H9 (cell line): Measurements from ENCODE around the gene WDR81. TPM values are rescaled to one million over a fixed set of nuclear protein-coding genes. Genes with fewer than 3 reads are reported as not detected.

Source experiments
- DNase-seq: peaks from one replicate; pipeline ENCODE4 v3.0.0-alpha.2; 2017
- H2AFZ ChIP-seq: one replicate; pipeline ENCODE4 v1.6.1; 2013; ENCODE audit warnings: mild to moderate bottlenecking, low read length, control low read depth, moderate library complexity
- H2AK5ac ChIP-seq: 2 replicates; pipeline ENCODE4 v1.6.1; 2013; ENCODE audit warnings: low read length, control low read depth, mixed read lengths; ENCODE audit not compliant: insufficient read length
- H2BK120ac ChIP-seq: one replicate; pipeline ENCODE4 v1.6.1; 2013; ENCODE audit warnings: low read depth, mild to moderate bottlenecking, low read length, control low read depth, inconsistent platforms; ENCODE audit not compliant: poor library complexity, severe bottlenecking
- H2BK12ac ChIP-seq: 2 replicates; pipeline ENCODE4 v1.6.1; 2013; ENCODE audit warnings: low read length, control low read depth, mixed read lengths, low read depth; ENCODE audit not compliant: insufficient read length
- H2BK15ac ChIP-seq: 2 replicates; pipeline ENCODE4 v1.6.1; 2013; ENCODE audit warnings: low read depth, low read length, control low read depth
- H2BK20ac ChIP-seq: one replicate; pipeline ENCODE4 v1.6.1; 2013; ENCODE audit warnings: low read depth, mild to moderate bottlenecking, low read length, control low read depth, inconsistent platforms; ENCODE audit not compliant: poor library complexity, severe bottlenecking
- H2BK5ac ChIP-seq: 2 replicates; pipeline ENCODE4 v1.6.1; 2013; ENCODE audit warnings: low read length, control low read depth, mixed read lengths; ENCODE audit not compliant: insufficient read length
- H3K14ac ChIP-seq: 2 replicates; pipeline ENCODE4 v1.6.1; 2013; ENCODE audit warnings: low read length, control low read depth; ENCODE audit not compliant: insufficient read depth
- H3K18ac ChIP-seq: 2 replicates; pipeline ENCODE4 v1.6.1; 2013; ENCODE audit warnings: low read depth, mild to moderate bottlenecking, mixed read lengths, low read length, control low read depth; ENCODE audit not compliant: insufficient read length
- H3K23ac ChIP-seq: 2 replicates; pipeline ENCODE4 v1.6.1; 2013; ENCODE audit warnings: low read length, control low read depth, mixed read lengths, low read depth; ENCODE audit not compliant: insufficient read length
- H3K23me2 ChIP-seq: 2 replicates; pipeline ENCODE4 v1.6.1; 2013; ENCODE audit warnings: low read depth, mild to moderate bottlenecking, mixed read lengths, low read length, control low read depth; ENCODE audit not compliant: insufficient read length, poor library complexity, severe bottlenecking
- H3K27ac ChIP-seq: 2 replicates; pipeline ENCODE4 v1.5.1; 2013; ENCODE audit warnings: low read length, control low read depth, mixed read lengths, low read depth; ENCODE audit not compliant: insufficient read length
- H3K27me3 ChIP-seq: 2 replicates; pipeline ENCODE4 v1.6.1; 2013; ENCODE audit warnings: low read length, control low read depth, inconsistent platforms; ENCODE audit not compliant: insufficient read depth
- H3K4ac ChIP-seq: 2 replicates; pipeline ENCODE4 v1.6.1; 2013; ENCODE audit warnings: low read depth, mild to moderate bottlenecking, control low read depth, inconsistent platforms, low read length, moderate library complexity
- H3K4me1 ChIP-seq: 2 replicates; pipeline ENCODE4 v1.6.1; 2013; ENCODE audit warnings: low read length, control low read depth, inconsistent platforms; ENCODE audit not compliant: insufficient read depth
- H3K4me2 ChIP-seq: 2 replicates; pipeline ENCODE4 v1.6.1; 2013; ENCODE audit warnings: low read length, control low read depth, mixed read lengths; ENCODE audit not compliant: insufficient read length, insufficient read depth
- H3K56ac ChIP-seq: 2 replicates; pipeline ENCODE4 v1.6.1; 2013; ENCODE audit warnings: low read depth, mild to moderate bottlenecking, mixed read lengths, low read length, control low read depth; ENCODE audit not compliant: insufficient read length
- H3K79me1 ChIP-seq: 2 replicates; pipeline ENCODE4 v1.6.1; 2013; ENCODE audit warnings: low read depth, mild to moderate bottlenecking, moderate library complexity, low read length, control low read depth, inconsistent platforms; ENCODE audit not compliant: insufficient read depth, poor library complexity, severe bottlenecking
- H3K79me2 ChIP-seq: 2 replicates; pipeline ENCODE4 v1.6.1; 2013; ENCODE audit warnings: low read length, control low read depth, inconsistent platforms; ENCODE audit not compliant: insufficient read depth
- H3K9ac ChIP-seq: 2 replicates; pipeline ENCODE4 v1.6.1; 2013; ENCODE audit warnings: low read length, control low read depth, mixed read lengths; ENCODE audit not compliant: insufficient read length; ENCODE audit errors: extremely low read depth
- H3K9me3 ChIP-seq: one replicate; pipeline ENCODE4 v1.6.1; 2013; ENCODE audit warnings: low read depth, low read length, inconsistent platforms; ENCODE audit not compliant: control insufficient read depth
- H3T11ph ChIP-seq: one replicate; pipeline ENCODE4 v1.6.1; 2013; ENCODE audit warnings: mild to moderate bottlenecking, low read length, control low read depth, inconsistent platforms
- H4K20me1 ChIP-seq: one replicate; pipeline ENCODE4 v1.6.1; 2013; ENCODE audit not compliant: control insufficient read depth, insufficient read length, insufficient read depth
- H4K5ac ChIP-seq: 2 replicates; pipeline ENCODE4 v1.6.1; 2013; ENCODE audit warnings: low read depth, mild to moderate bottlenecking, mixed read lengths, low read length, control low read depth; ENCODE audit not compliant: insufficient read length
- H4K8ac ChIP-seq: replicated peaks from 2 replicates; pipeline ENCODE4 v1.6.1; 2013; ENCODE audit warnings: low read length, control low read depth, mixed read lengths, low read depth; ENCODE audit not compliant: insufficient read length
- H4K91ac ChIP-seq: 2 replicates; pipeline ENCODE4 v1.6.1; 2013; ENCODE audit warnings: low read depth, mild to moderate bottlenecking, moderate library complexity, mixed read lengths, low read length, control low read depth; ENCODE audit not compliant: insufficient read length
- H3K27ac Mint-ChIP-seq, 3 experiments: 2 replicates in 2 of 3; 3 replicates in 1 of 3; pipeline ENCODE4 v1.8.0; 2020 to 2021; ENCODE audit warnings: mixed read lengths in 3 of 3, mild to moderate bottlenecking in 1 of 3, moderate library complexity in 1 of 3
- H3K27me3 Mint-ChIP-seq: 2 replicates; pipeline ENCODE4 v1.8.0; 2021; ENCODE audit warnings: low read depth, mild to moderate bottlenecking, moderate library complexity, mixed read lengths
- H3K36me3 Mint-ChIP-seq, 3 experiments: 2 replicates in 2 of 3; 3 replicates in 1 of 3; pipeline ENCODE4 v1.8.0; 2020 to 2021; ENCODE audit warnings: low read depth in 3 of 3, mixed read lengths in 3 of 3; ENCODE audit not compliant: insufficient read depth in 1 of 3
- H3K4me1 Mint-ChIP-seq, 2 experiments: 2 replicates each; pipeline ENCODE4 v1.8.0; 2020; ENCODE audit warnings: mixed read lengths in 2 of 2
- H3K4me3 Mint-ChIP-seq, 2 experiments: 2 replicates in 1 of 2; 3 replicates in 1 of 2; pipeline ENCODE4 v1.8.0; 2020 to 2021; ENCODE audit warnings: mild to moderate bottlenecking in 2 of 2, mixed read lengths in 2 of 2, moderate library complexity in 1 of 2
- H3K9me3 Mint-ChIP-seq, 2 experiments: 2 replicates in 1 of 2; 3 replicates in 1 of 2; pipeline ENCODE4 v1.8.0; 2020; ENCODE audit warnings: mild to moderate bottlenecking in 2 of 2, mixed read lengths in 2 of 2, moderate library complexity in 1 of 2
- CTCF ChIP-seq: fragments of 200-600 bp; sonication (generic); conservative IDR thresholded peaks from 3 replicates; pipeline ENCODE4 v1.8.0; 2021; ENCODE audit warnings: antibody characterized with exemption, mild to moderate bottlenecking
- WGBS: extraction: QIAGEN DNeasy Blood & Tissue Kit; methylation state at CpG from one replicate; pipeline ENCODE4 v1.1.7; 2013; ENCODE audit warnings: missing lambda C conversion rate, low lambda C conversion rate, mixed read lengths; ENCODE audit not compliant: insufficient read length; ENCODE audit errors: extremely low coverage; 5-methylcytosine and 5-hydroxymethylcytosine counted together
- total RNA-seq: library from RNA; stranded (reverse); gene quantifications from 2 replicates; pipeline ENCODE4 v1.2.1, GENCODE V29; 2021

Gene WDR81
- total RNA-seq, 1 experiment from 2014 or later = 20.2 TPM

DNA sequence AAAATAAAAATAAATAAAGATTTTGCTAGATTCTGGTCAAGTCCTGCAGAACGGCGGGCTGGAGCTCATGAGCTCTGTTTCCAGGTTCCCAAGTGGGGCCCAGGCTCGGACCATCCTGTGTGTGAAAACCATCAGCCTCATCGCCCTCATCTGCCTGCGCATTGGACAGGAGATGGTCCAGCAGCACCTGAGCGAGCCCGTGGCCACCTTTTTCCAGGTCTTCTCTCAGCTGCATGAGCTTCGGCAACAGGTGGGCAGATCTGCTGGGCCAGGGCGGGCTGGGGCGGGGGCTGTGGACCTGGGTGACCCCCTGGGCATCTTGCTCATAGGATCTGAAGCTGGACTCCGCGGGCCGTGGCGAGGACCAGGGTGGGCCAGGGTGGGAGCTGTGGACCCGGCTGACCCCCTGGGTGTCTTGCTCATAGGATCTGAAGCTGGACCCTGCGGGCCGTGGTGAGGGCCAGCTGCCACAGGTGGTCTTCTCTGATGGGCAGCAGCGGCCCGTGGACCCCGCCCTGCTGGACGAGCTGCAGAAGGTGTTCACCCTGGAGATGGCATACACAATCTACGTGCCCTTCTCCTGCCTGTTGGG is 7.8 kb downstream of the WDR81 start:
- H3K23me2 ChIP-seq = no peaks in the 10 kb centered on the region
- H3K4ac ChIP-seq = no peak overlapping the region
- Mint-ChIP-seq H3K4me1 (peaks cover 6 to 12% of the 10 kb centered on the region in 2 experiments; a peak in 1 of 4 replicates), H3K27me3 (no peaks in the 10 kb centered on the region), H3K4me3 (no peak overlapping the region), H3K27ac (no peak overlapping the region), H3K36me3 (peaks cover 0 to 10% (median 4%) of the 10 kb centered on the region in 3 experiments; a peak in 4 of 7 replicates), H3K9me3 (no peaks in the 10 kb centered on the region; a peak in 1 of 5 replicates)
- H3K9ac ChIP-seq = no peak overlapping the region
- no peak overlapping the region for H2BK5ac ChIP-seq
- H3K9me3 ChIP-seq = no peaks in the 10 kb centered on the region
- H3T11ph ChIP-seq = no peak overlapping the region
- H3K27ac ChIP-seq = no peak overlapping the region
- no peak overlapping the region for H2BK12ac ChIP-seq
- no peak overlapping the region for H3K18ac ChIP-seq
- H3K4me2 ChIP-seq = no peak overlapping the region
- H2BK120ac ChIP-seq = no peak overlapping the region
- H4K8ac ChIP-seq = no peak overlapping the region
- no peaks in the 10 kb centered on the region for H4K20me1 ChIP-seq
- H4K5ac ChIP-seq = no peak overlapping the region
- H4K91ac ChIP-seq = no peak overlapping the region
- H3K23ac ChIP-seq = no peak overlapping the region
- no peak overlapping the region for H2AK5ac ChIP-seq
- H2AFZ ChIP-seq = no peak overlapping the region
- H3K27me3 ChIP-seq = no peaks in the 10 kb centered on the region
- H3K4me1 ChIP-seq = no peaks in the 10 kb centered on the region; the same call in 1 of the 2 replicates
- no peak overlapping the region for H2BK20ac ChIP-seq
- no peak for DNase-seq
- no peaks in the 10 kb centered on the region for H3K79me1 ChIP-seq
- H2BK15ac ChIP-seq = no peak overlapping the region
- H3K56ac ChIP-seq = no peak overlapping the region
- no peaks in the 10 kb centered on the region for H3K79me2 ChIP-seq
- WGBS = no CpG with 5 or more reads among the region's 22 CpGs
- H3K14ac ChIP-seq = no peak overlapping the region
- TF ChIP-seq CTCF = no peak
